ENCODE measurements around the gene CDKN1A. TPM values are rescaled to one million over a fixed set of nuclear protein-coding genes. Genes with fewer than 3 reads are reported as not detected.

The CDKN1A gene
- total and polyA plus RNA-seq, 9 donors: 61.8 to 163 (median 145) TPM

GRCh38 chr6:36725581-36725980 lies 47.1 kb downstream of the CDKN1A start:
- Histone ChIP-seq H3K27ac (ENCODE audit: low read length) (no peak overlapping the region), H3K36me3 (ENCODE audit: control insufficient read depth, insufficient read depth, low read length) (no peaks in the 10 kb centered on the region), H3K4me1 (ENCODE audit: control insufficient read depth, insufficient read depth, low read length) (peaks cover 6% of the 10 kb centered on the region), H3K4me3 (ENCODE audit: low read length) (no peak overlapping the region), H3K27me3 (ENCODE audit: control insufficient read depth, insufficient read depth, low read length) (peaks cover 4% of the 10 kb centered on the region), H3K9me3 (replicated peaks; ENCODE audit: control insufficient read depth, low read depth, low read length) (no peaks in the 10 kb centered on the region)
- 85% methylated on average over 6 of the region's 7 CpGs for WGBS (ENCODE audit: insufficient coverage)
- no peak for DNase-seq

- no peak overlapping the region for H3K4me3 ChIP-seq (ENCODE audit: low read length)
- 60% methylated on average over 7 of the region's 7 CpGs for WGBS (ENCODE audit: insufficient coverage)
- no peaks in the 10 kb centered on the region for H3K36me3 ChIP-seq (ENCODE audit: control insufficient read depth, insufficient read depth, low read length)
- no peak overlapping the region for H3K27ac ChIP-seq (ENCODE audit: low read length)
- H3K27me3 ChIP-seq (ENCODE audit: control insufficient read depth, insufficient read depth, low read length): peaks cover 4% of the 10 kb centered on the region
- peaks cover 6% of the 10 kb centered on the region for H3K4me1 ChIP-seq (ENCODE audit: control insufficient read depth, insufficient read depth, low read length)
- H3K9me3 ChIP-seq (replicated peaks; ENCODE audit: control insufficient read depth, low read depth, low read length): no peaks in the 10 kb centered on the region
- DNase-seq: no peak
Measured at GRCh38 chr6:36727505-36728021, 49.0 kb downstream of the CDKN1A start.

GRCh38 chr6:36728289-36729160 lies 50.0 kb downstream of the CDKN1A start:
- H3K27ac ChIP-seq (ENCODE audit: low read length): peak overlapping the region; percentile 20
- H3K4me3 ChIP-seq (ENCODE audit: low read length): no peak overlapping the region
- 77% methylated on average over 10 of the region's 11 CpGs for WGBS (ENCODE audit: insufficient coverage)
- no peaks in the 10 kb centered on the region for H3K36me3 ChIP-seq (ENCODE audit: control insufficient read depth, insufficient read depth, low read length)
- H3K4me1 ChIP-seq (ENCODE audit: control insufficient read depth, insufficient read depth, low read length): peaks cover 6% of the 10 kb centered on the region
- DNase-seq: no peak
- peaks cover 4% of the 10 kb centered on the region for H3K27me3 ChIP-seq (ENCODE audit: control insufficient read depth, insufficient read depth, low read length)
- H3K9me3 ChIP-seq (replicated peaks; ENCODE audit: control insufficient read depth, low read depth, low read length): no peaks in the 10 kb centered on the region

- H3K36me3 ChIP-seq (ENCODE audit: control insufficient read depth, insufficient read depth, low read length): no peaks in the 10 kb centered on the region
- H3K27me3 ChIP-seq (ENCODE audit: control insufficient read depth, insufficient read depth, low read length): peaks cover 4% of the 10 kb centered on the region
- no peak overlapping the region for H3K4me3 ChIP-seq (ENCODE audit: low read length)
- no CpG with 5 or more reads among the region's 3 CpGs for WGBS (ENCODE audit: insufficient coverage)
- H3K27ac ChIP-seq (ENCODE audit: low read length): peak overlapping the region; percentile 20
- peaks cover 8% of the 10 kb centered on the region for H3K4me1 ChIP-seq (ENCODE audit: control insufficient read depth, insufficient read depth, low read length)
- H3K9me3 ChIP-seq (replicated peaks; ENCODE audit: control insufficient read depth, low read depth, low read length): no peaks in the 10 kb centered on the region
- peak; percentile 73 for DNase-seq
Measured at GRCh38 chr6:36729161-36729524, 50.6 kb downstream of the CDKN1A start.

GRCh38 chr6:36730424-36731380 lies 52.2 kb downstream of the CDKN1A start:
- Histone ChIP-seq H3K36me3 (ENCODE audit: control insufficient read depth, insufficient read depth, low read length) (no peaks in the 10 kb centered on the region), H3K4me3 (ENCODE audit: low read length) (no peak overlapping the region), H3K27ac (ENCODE audit: low read length) (no peak overlapping the region), H3K4me1 (ENCODE audit: control insufficient read depth, insufficient read depth, low read length) (peaks cover 23% of the 10 kb centered on the region), H3K27me3 (ENCODE audit: control insufficient read depth, insufficient read depth, low read length) (peaks cover 8% of the 10 kb centered on the region), H3K9me3 (replicated peaks; ENCODE audit: control insufficient read depth, low read depth, low read length) (no peaks in the 10 kb centered on the region)
- 72% methylated on average over 7 of the region's 15 CpGs for WGBS (ENCODE audit: insufficient coverage)
- DNase-seq: no peak

- 72% methylated on average over 4 of the region's 12 CpGs for WGBS (ENCODE audit: insufficient coverage)
- no peaks in the 10 kb centered on the region for H3K36me3 ChIP-seq (ENCODE audit: control insufficient read depth, insufficient read depth, low read length)
- DNase-seq: no peak
- H3K4me1 ChIP-seq (ENCODE audit: control insufficient read depth, insufficient read depth, low read length): peaks cover 29% of the 10 kb centered on the region
- no peak overlapping the region for H3K27ac ChIP-seq (ENCODE audit: low read length)
- H3K4me3 ChIP-seq (ENCODE audit: low read length): no peak overlapping the region
- peaks cover 8% of the 10 kb centered on the region for H3K27me3 ChIP-seq (ENCODE audit: control insufficient read depth, insufficient read depth, low read length)
- H3K9me3 ChIP-seq (replicated peaks; ENCODE audit: control insufficient read depth, low read depth, low read length): no peaks in the 10 kb centered on the region
Measured at GRCh38 chr6:36731622-36732310, 53.3 kb downstream of the CDKN1A start.

GRCh38 chr6:36733300-36733699 lies 54.8 kb downstream of the CDKN1A start:
- Histone ChIP-seq H3K36me3 (ENCODE audit: control insufficient read depth, insufficient read depth, low read length) (no peaks in the 10 kb centered on the region), H3K27me3 (ENCODE audit: control insufficient read depth, insufficient read depth, low read length) (peaks cover 4% of the 10 kb centered on the region), H3K27ac (ENCODE audit: low read length) (no peak overlapping the region), H3K4me3 (ENCODE audit: low read length) (no peak overlapping the region), H3K4me1 (ENCODE audit: control insufficient read depth, insufficient read depth, low read length) (peaks cover 32% of the 10 kb centered on the region), H3K9me3 (replicated peaks; ENCODE audit: control insufficient read depth, low read depth, low read length) (no peaks in the 10 kb centered on the region)
- 67% methylated on average over 3 of the region's 5 CpGs for WGBS (ENCODE audit: insufficient coverage)
- no peak for DNase-seq

- 56% methylated on average over 5 of the region's 7 CpGs for WGBS (ENCODE audit: insufficient coverage)
- no peak overlapping the region for H3K4me3 ChIP-seq (ENCODE audit: low read length)
- H3K36me3 ChIP-seq (ENCODE audit: control insufficient read depth, insufficient read depth, low read length): no peaks in the 10 kb centered on the region
- no peaks in the 10 kb centered on the region for H3K9me3 ChIP-seq (replicated peaks; ENCODE audit: control insufficient read depth, low read depth, low read length)
- peaks cover 4% of the 10 kb centered on the region for H3K27me3 ChIP-seq (ENCODE audit: control insufficient read depth, insufficient read depth, low read length)
- DNase-seq: no peak
- H3K27ac ChIP-seq (ENCODE audit: low read length): peak overlapping the region; percentile 89
- H3K4me1 ChIP-seq (ENCODE audit: control insufficient read depth, insufficient read depth, low read length): peaks cover 26% of the 10 kb centered on the region
Measured at GRCh38 chr6:36734486-36735060, 56.1 kb downstream of the CDKN1A start.

GRCh38 chr6:36735110-36736071 lies 56.9 kb downstream of the CDKN1A start:
- Histone ChIP-seq H3K9me3 (replicated peaks; ENCODE audit: control insufficient read depth, low read depth, low read length) (no peaks in the 10 kb centered on the region), H3K36me3 (ENCODE audit: control insufficient read depth, insufficient read depth, low read length) (no peaks in the 10 kb centered on the region), H3K4me1 (ENCODE audit: control insufficient read depth, insufficient read depth, low read length) (peaks cover 26% of the 10 kb centered on the region), H3K27ac (ENCODE audit: low read length) (peak overlapping the region; percentile 89), H3K4me3 (ENCODE audit: low read length) (no peak overlapping the region), H3K27me3 (ENCODE audit: control insufficient read depth, insufficient read depth, low read length) (peaks cover 4% of the 10 kb centered on the region)
- 0% methylated on average over 13 of the region's 24 CpGs for WGBS (ENCODE audit: insufficient coverage)
- DNase-seq: peak; percentile 98

Measured in muscle of leg (tissue), 11 donors.